AG04450 (cell line): ENCODE results near the gene FAM222A. TPM values are rescaled to one million over a fixed set of nuclear protein-coding genes. Genes with fewer than 3 reads are reported as not detected.

ENCODE experiments used
- CTCF ChIA-PET: fragments of 300-600, 350-600 bp; formaldehyde crosslinking; extraction: SDS; loops from one replicate; lab custom pipeline; 2022; ENCODE audit warnings: antibody characterized with exemption, inconsistent platforms; lab: Charles Lee
- POLR2A ChIA-PET: fragments of 350-600 bp; formaldehyde crosslinking; extraction: SDS; loops from one replicate; lab custom pipeline; 2021; ENCODE audit warnings: antibody characterized with exemption, inconsistent platforms; lab: Yijun Ruan, JAX
- DNase-seq: peaks from one replicate; pipeline ENCODE4 v3.0.0-alpha.2; 2011; ENCODE audit warnings: low read depth, low spot score
- H3K27ac ChIP-seq: one replicate; pipeline ENCODE4 v1.5.1; 2012; ENCODE audit warnings: low read depth, low read length, control low read depth
- H3K27me3 ChIP-seq: one replicate; pipeline ENCODE4 v1.6.0; 2012; ENCODE audit warnings: low read length; ENCODE audit not compliant: control insufficient read depth, insufficient read depth
- H3K4me3 ChIP-seq: 2 replicates; pipeline ENCODE4 v1.5.1; 2011; ENCODE audit warnings: mild to moderate bottlenecking, low read depth, low read length, control low read depth
- H3K9me3 ChIP-seq: 2 replicates; pipeline ENCODE4 v1.5.1; 2012; ENCODE audit warnings: low read length; ENCODE audit not compliant: control insufficient read depth, insufficient read depth
- polyA minus RNA-seq: library from RNA; depleted of rRNA, polyadenylated mRNA; stranded (reverse); fragments of >200 nt; gene quantifications from 2 replicates; pipeline ENCODE4 v1.2.3, GENCODE V29; 2011; rRNA and poly(A)+ RNA removed
- polyA plus RNA-seq: library from polyadenylated mRNA; depleted of rRNA; stranded (reverse); fragments of >200 nt; gene quantifications from 2 replicates; pipeline ENCODE4 v1.2.3, GENCODE V29; 2011; rRNA removed
- TF ChIP-seq, protein P1 (sequence below): IDR thresholded peaks from 2 replicates; pipeline ENCODE4 v1.5.1; 2011; ENCODE audit warnings: low read depth, low read length, control low read depth, inconsistent platforms

The FAM222A gene
- polyA plus RNA-seq (0.15 and 0.16 TPM in 2 replicates), polyA minus RNA-seq (0.14 TPM in 1 of 2 replicates, not detected in the other)

DNA sequence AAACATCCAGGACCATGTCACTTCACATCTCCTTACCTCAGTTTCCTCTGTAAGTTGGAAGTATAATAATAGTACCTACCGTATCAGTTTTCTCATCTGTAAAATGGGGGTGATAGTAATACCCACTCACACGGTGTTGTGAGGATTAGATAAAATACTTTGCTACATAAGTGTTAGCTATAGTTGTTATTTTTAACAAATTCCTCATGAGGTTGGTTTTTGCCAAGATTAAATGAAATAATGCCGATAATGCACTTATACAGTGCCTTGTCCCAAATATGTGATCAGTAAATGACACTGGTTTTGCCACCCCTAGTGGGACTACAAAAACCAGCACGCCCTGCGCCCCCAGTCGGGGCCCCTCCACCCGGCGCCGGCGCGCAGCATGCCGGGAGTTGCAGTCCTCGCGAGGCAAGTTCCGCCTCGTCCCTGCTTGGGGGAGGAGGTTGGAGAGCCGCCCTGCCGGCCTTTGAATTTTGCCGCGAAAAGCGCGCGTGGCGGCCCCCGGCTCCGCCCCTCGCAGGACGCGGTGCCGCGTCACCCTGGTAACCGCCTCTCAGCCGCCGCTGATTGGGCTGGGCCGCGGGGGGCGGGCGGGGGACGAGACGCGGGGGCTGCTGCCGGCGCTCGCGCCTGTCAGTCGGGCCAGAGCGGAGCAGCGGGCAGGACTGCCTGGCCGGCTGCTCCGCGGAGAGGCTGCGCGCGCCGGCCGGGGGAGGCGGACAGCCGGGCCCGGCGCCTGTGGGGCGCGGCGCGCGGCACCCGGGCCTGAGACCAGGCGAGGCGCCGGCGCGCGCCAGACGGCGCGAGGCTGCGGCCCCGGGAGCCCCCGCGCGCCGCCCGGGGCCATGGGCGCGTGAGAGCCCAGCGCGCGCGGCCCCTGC is at the start of gene FAM222A:
TSS of gene FAM222A (plus strand) at position 639 of the 884 bp plus-strand sequence. CDS start 30,322 bp downstream, outside the sequence.
- H3K9me3 ChIP-seq, result no peaks in the 10 kb centered on the region; the same call in 1 of the 2 replicates
- TF ChIP-seq, protein P1, sequence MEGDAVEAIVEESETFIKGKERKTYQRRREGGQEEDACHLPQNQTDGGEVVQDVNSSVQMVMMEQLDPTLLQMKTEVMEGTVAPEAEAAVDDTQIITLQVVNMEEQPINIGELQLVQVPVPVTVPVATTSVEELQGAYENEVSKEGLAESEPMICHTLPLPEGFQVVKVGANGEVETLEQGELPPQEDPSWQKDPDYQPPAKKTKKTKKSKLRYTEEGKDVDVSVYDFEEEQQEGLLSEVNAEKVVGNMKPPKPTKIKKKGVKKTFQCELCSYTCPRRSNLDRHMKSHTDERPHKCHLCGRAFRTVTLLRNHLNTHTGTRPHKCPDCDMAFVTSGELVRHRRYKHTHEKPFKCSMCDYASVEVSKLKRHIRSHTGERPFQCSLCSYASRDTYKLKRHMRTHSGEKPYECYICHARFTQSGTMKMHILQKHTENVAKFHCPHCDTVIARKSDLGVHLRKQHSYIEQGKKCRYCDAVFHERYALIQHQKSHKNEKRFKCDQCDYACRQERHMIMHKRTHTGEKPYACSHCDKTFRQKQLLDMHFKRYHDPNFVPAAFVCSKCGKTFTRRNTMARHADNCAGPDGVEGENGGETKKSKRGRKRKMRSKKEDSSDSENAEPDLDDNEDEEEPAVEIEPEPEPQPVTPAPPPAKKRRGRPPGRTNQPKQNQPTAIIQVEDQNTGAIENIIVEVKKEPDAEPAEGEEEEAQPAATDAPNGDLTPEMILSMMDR, result no peak
- ChIA-PET POLR2A (no interaction called here), CTCF (interaction anchor here (1.4 kb wide), 1 partner anchor 194 kb away, joined by 3 read pairs; no protein-coding TSS in a partner anchor)
- peak; percentile 85 for DNase-seq
- H3K27ac ChIP-seq, result no peak within 1 kb of the TSS
- H3K27me3 ChIP-seq, result peaks cover 59% of the 10 kb centered on the region
- H3K4me3 ChIP-seq, result peak within 1 kb of the TSS; percentile 56

DNA sequence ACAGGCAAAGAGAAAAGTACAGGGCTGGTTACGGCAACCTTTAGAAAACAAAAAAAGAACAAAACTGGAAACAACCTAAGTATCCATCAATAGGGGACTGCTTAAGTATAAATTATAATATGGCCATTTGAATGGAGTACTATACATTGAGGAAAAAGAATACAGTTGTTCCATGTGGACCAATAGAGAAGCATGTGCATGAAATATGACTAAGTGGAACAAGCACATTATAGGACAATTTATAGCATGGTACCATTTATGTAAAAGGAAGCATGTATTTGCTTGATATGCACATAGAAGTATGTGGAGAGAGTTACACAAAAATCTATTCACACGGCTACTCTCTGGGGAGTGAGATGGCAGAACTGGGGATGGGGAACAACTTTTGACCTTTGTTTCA is 49.2 kb upstream of the FAM222A start:
- CTCF ChIA-PET, result no interaction called here
- Histone ChIP-seq H3K4me3 (no peak overlapping the region), H3K27ac (no peak overlapping the region), H3K27me3 (peaks cover 9% of the 10 kb centered on the region), H3K9me3 (no peaks in the 10 kb centered on the region)
- TF ChIP-seq, protein P1, result no peak
- DNase-seq, result no peak
- POLR2A ChIA-PET, result no interaction called here

DNA sequence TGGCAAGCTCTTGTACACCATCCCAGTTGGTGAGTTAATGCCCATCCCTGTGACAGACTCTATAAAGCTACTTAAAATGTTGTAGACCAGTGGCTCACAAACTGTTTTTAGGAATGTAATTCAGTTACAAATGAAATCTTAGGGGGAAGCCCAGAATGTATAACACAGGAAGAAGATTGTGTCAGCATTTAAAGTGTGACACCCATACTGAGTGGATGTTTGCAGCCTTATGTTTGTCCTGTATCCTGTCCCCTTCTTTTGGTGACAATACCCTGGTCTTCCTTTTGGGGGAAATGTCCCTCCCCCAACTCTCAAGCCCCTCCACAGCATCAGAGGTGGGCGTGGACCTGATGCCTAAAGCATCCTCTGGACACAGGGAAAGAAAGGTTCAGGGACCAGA is 47.6 kb upstream of the FAM222A start:
- CTCF ChIA-PET, result interaction anchor here (0.7 kb wide), 1 partner anchor 130 kb away, joined by 6 read pairs; no protein-coding TSS in a partner anchor

DNA sequence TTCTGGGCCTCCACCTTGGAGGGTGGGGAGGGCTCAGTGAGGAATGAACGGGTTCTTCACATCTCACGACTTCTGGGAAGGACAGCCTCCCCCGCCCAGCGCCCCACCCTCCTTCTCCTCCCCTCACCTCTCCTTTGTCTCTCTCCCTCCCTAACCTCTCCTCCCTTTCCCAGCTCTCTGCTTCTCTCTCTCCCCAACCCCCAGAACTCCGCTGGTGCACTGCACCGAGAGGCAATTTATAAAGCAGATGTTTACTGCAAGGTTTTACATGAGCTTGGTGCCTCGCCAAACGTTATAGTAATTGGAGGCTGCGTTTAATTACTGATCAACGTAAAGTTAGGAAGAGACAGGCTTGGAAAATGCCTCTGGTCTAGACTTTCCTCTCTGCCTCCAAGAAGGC is 42.9 kb upstream of the FAM222A start:
- H3K27ac ChIP-seq, result no peak overlapping the region
- TF ChIP-seq, protein P1, result no peak
- ChIA-PET CTCF (interaction anchor here (0.5 kb wide), 1 partner anchor 70 kb away, joined by 6 read pairs; no protein-coding TSS in a partner anchor), POLR2A (no interaction called here)
- no peak for DNase-seq
- no peaks in the 10 kb centered on the region for H3K9me3 ChIP-seq
- H3K4me3 ChIP-seq, result no peak overlapping the region
- H3K27me3 ChIP-seq, result peaks cover 13% of the 10 kb centered on the region

More for the DNA sequence above, 47.6 kb upstream of the FAM222A start:
- Histone ChIP-seq H3K27me3 (peaks cover 12% of the 10 kb centered on the region), H3K4me3 (no peak overlapping the region), H3K9me3 (no peaks in the 10 kb centered on the region), H3K27ac (no peak overlapping the region)
- TF ChIP-seq, protein P1, result no peak
- no peak for DNase-seq
- POLR2A ChIA-PET, result no interaction called here

DNA sequence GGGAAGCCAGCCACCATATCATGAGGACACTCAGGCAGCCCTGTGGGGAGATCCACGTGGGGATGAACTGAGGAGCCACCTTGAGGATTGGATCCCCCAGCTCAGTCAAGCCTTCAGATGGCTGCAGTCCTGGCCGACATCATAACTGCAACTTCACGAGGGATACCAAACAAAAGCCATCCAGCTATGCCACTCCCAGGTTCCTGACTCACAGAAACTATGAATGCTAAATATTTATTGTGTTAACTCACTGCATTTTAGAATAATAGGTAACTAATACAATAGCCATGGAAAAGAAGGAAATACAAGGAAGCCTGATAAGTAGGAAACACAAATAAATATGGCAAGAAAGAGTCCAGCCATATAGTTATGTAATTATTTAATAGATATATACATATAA is 42.1 kb upstream of the FAM222A start:
- POLR2A ChIA-PET, result no interaction called here

More for the DNA sequence above, 42.1 kb upstream of the FAM222A start:
- Histone ChIP-seq H3K27me3 (peaks cover 15% of the 10 kb centered on the region), H3K9me3 (no peaks in the 10 kb centered on the region), H3K4me3 (no peak overlapping the region), H3K27ac (no peak overlapping the region)
- TF ChIP-seq, protein P1, result no peak
- CTCF ChIA-PET, result interaction anchor here (0.5 kb wide), 1 partner anchor 69 kb away, joined by 6 read pairs; no protein-coding TSS in a partner anchor
- DNase-seq, result no peak
